Measurements from ENCODE around the gene PEX5L. TPM values are rescaled to one million over a fixed set of nuclear protein-coding genes. Genes with fewer than 3 reads are reported as not detected.
"Not testable (repeated sequence)": the region's sequence is repeated elsewhere in the genome, so short reads cannot be mapped to it uniquely, and the experiment has no call there.

PEX5L gene
- total RNA-seq, 1 donor from 2014 or later = 0.15 TPM

- not testable (repeated sequence) for DNase-seq (ENCODE audit: low read depth)
These were observed 28.4 kb downstream of the PEX5L start for GRCh38 chr3:180008318-180008717.

- DNase-seq (ENCODE audit: low read depth) = no peak
These were observed 32.2 kb downstream of the PEX5L start for GRCh38 chr3:180004542-180004941.

- DNase-seq (ENCODE audit: low read depth) = no peak
These were observed 34.7 kb downstream of the PEX5L start for GRCh38 chr3:180002006-180002405.

- DNase-seq (ENCODE audit: low read depth) = no peak
These were observed 36.2 kb downstream of the PEX5L start for GRCh38 chr3:180000500-180000899.

GRCh38 chr3:179995406-179995805 is 41.3 kb downstream of the PEX5L start:
- DNase-seq (ENCODE audit: low read depth) = no peak

GRCh38 chr3:179991883-179992282 is 44.9 kb downstream of the PEX5L start:
- DNase-seq (ENCODE audit: low read depth) = no peak

GRCh38 chr3:179991104-179991503 is 45.6 kb downstream of the PEX5L start:
- DNase-seq (ENCODE audit: low read depth) = no peak

- DNase-seq (ENCODE audit: low read depth) = no peak
These were observed 55.1 kb downstream of the PEX5L start for GRCh38 chr3:179981646-179982045.

- DNase-seq (ENCODE audit: low read depth) = no peak
These were observed 59.4 kb downstream of the PEX5L start for GRCh38 chr3:179977356-179977755.

GRCh38 chr3:179973931-179974361 is 62.8 kb downstream of the PEX5L start:
- DNase-seq (ENCODE audit: low read depth) = no peak

GRCh38 chr3:179972881-179973423 is 63.8 kb downstream of the PEX5L start:
- DNase-seq (ENCODE audit: low read depth) = no peak

GRCh38 chr3:179971280-179971679 is 65.5 kb downstream of the PEX5L start:
- DNase-seq (ENCODE audit: low read depth) = no peak

- no peak for DNase-seq (ENCODE audit: low read depth)
These were observed 66.0 kb downstream of the PEX5L start for GRCh38 chr3:179970746-179971145.

- peak; percentile 5 for DNase-seq (ENCODE audit: low read depth)
These were observed 67.2 kb downstream of the PEX5L start for GRCh38 chr3:179969525-179969924.

- DNase-seq (ENCODE audit: low read depth) = no peak
These were observed 69.1 kb downstream of the PEX5L start for GRCh38 chr3:179967622-179968021.

GRCh38 chr3:179964890-179965289 is 71.8 kb downstream of the PEX5L start:
- DNase-seq (ENCODE audit: low read depth) = no peak

- DNase-seq (ENCODE audit: low read depth) = no peak
These were observed 73.9 kb downstream of the PEX5L start for GRCh38 chr3:179962629-179963387.

- peak; percentile 37 for DNase-seq (ENCODE audit: low read depth)
These were observed 75.0 kb downstream of the PEX5L start for GRCh38 chr3:179961703-179962078.

GRCh38 chr3:179961071-179961702 is 75.5 kb downstream of the PEX5L start:
- peak; percentile 9 for DNase-seq (ENCODE audit: low read depth)

GRCh38 chr3:179958759-179959158 is 78.0 kb downstream of the PEX5L start:
- no peak for DNase-seq (ENCODE audit: low read depth)

GRCh38 chr3:179958143-179958542 is 78.6 kb downstream of the PEX5L start:
- DNase-seq (ENCODE audit: low read depth) = no peak

- no peak for DNase-seq (ENCODE audit: low read depth)
These were observed 79.4 kb downstream of the PEX5L start for GRCh38 chr3:179957264-179957845.

GRCh38 chr3:179956416-179956830 is 80.3 kb downstream of the PEX5L start:
- DNase-seq (ENCODE audit: low read depth) = no peak

All from renal cortical epithelial cell (primary cell).